Activated CD4-positive, alpha-beta T cell treated with anti-CD3 and anti-CD28 coated beads for 36 hours (primary cell): Measurements from ENCODE around the gene TNFRSF12A. TPM values are rescaled to one million over a fixed set of nuclear protein-coding genes. Genes with fewer than 3 reads are reported as not detected.
A peak's percentile ranks its signal among the peaks of the same experiment; 100 is the strongest.

Experiments used
- ATAC-seq: fragments of 200-7000 bp; cut with Tn5 transposase; one replicate; pipeline ENCODE4 v1.10.0; 2021; ENCODE audit warnings: mild to moderate bottlenecking, moderate library complexity
- CTCF ChIA-PET: fragments of 350-600 bp; sonication (Branson Sonifier 250); formaldehyde crosslinking; loops from one replicate; lab custom pipeline; 2021; ENCODE audit warnings: antibody characterized with exemption; lab: Charles Lee
- POLR2A ChIA-PET: fragments of 350-600 bp; sonication (Branson Sonifier 250); formaldehyde crosslinking; loops from one replicate; lab custom pipeline; 2021; ENCODE audit warnings: antibody characterized with exemption, inconsistent platforms; lab: Charles Lee
- DNase-seq: peaks from one replicate; pipeline ENCODE4 v3.0.0-alpha.2; 2020
- H3K27ac Mint-ChIP-seq: one replicate; pipeline ENCODE4 v1.8.0; 2021; ENCODE audit warnings: mixed read lengths
- H3K27me3 Mint-ChIP-seq: one replicate; pipeline ENCODE4 v1.8.0; 2021; ENCODE audit warnings: mixed read lengths
- H3K36me3 Mint-ChIP-seq: one replicate; pipeline ENCODE4 v1.8.0; 2021; ENCODE audit warnings: low read depth, mixed read lengths
- H3K4me1 Mint-ChIP-seq: one replicate; pipeline ENCODE4 v1.8.0; 2021; ENCODE audit warnings: mixed read lengths
- H3K4me3 Mint-ChIP-seq: one replicate; pipeline ENCODE4 v1.8.0; 2021; ENCODE audit warnings: mild to moderate bottlenecking, moderate library complexity, mixed read lengths
- H3K9me3 Mint-ChIP-seq: one replicate; pipeline ENCODE4 v1.8.0; 2021; ENCODE audit warnings: low read depth, mixed read lengths
- intact Hi-C, 2 experiments: fragments of 100-400 bp; cut with DNase I in 1 of 2; cut with micrococcal nuclease in 1 of 2; formaldehyde crosslinking; loops; one replicate each; pipeline versions ENCODE4 v1.14.2 to v1.15.1; 2022 to 2024; cut with DNase I, micrococcal nuclease
- total RNA-seq, 2 experiments: library from RNA; stranded (reverse); gene quantifications; one replicate each; pipeline ENCODE4 v1.2.3, GENCODE V29; 2021

Gene TNFRSF12A
- total RNA-seq, 2 experiments from 2014 or later: 5.4 to 7.7 TPM

GRCh38 chr16:3012828-3013420 lies 7.2 kb upstream of the TNFRSF12A start, which contains the start of gene CLDN9:
Gene CLDN9, plus strand, starts transcription at chr16:3012923. Its CDS starts 440 bp downstream, at chr16:3013363.
- intact Hi-C loops: no loop called here
- Mint-ChIP-seq H3K27ac (no peak within 1 kb of the TSS), H3K4me3 (no peak within 1 kb of the TSS), H3K27me3 (peaks cover 7% of the 10 kb centered on the region), H3K4me1 (peaks cover 12% of the 10 kb centered on the region), H3K9me3 (no peaks in the 10 kb centered on the region), H3K36me3 (no peaks in the 10 kb centered on the region)
- peak; percentile 39 for DNase-seq
- ATAC-seq: peak; percentile 34
- ChIA-PET CTCF (interaction anchor here (0.7 to 1.1 kb wide), 3 partner anchors 19 to 117 kb away, joined by 3 to 4 read pairs (median 3); no protein-coding TSS in a partner anchor), POLR2A (no interaction called here)

DNA sequence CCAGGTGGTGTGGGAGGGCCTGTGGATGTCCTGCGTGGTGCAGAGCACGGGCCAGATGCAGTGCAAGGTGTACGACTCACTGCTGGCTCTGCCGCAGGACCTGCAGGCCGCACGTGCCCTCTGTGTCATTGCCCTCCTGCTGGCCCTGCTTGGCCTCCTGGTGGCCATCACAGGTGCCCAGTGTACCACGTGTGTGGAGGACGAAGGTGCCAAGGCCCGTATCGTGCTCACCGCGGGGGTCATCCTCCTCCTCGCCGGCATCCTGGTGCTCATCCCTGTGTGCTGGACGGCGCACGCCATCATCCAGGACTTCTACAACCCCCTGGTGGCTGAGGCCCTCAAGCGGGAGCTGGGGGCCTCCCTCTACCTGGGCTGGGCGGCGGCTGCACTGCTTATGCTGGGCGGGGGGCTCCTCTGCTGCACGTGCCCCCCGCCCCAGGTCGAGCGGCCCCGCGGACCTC lies 6.6 kb upstream of the TNFRSF12A start:
- Mint-ChIP-seq H3K9me3 (no peaks in the 10 kb centered on the region), H3K4me3 (no peak overlapping the region), H3K4me1 (peaks cover 12% of the 10 kb centered on the region), H3K27me3 (peaks cover 11% of the 10 kb centered on the region), H3K27ac (no peak overlapping the region), H3K36me3 (no peaks in the 10 kb centered on the region)
- intact Hi-C loops: no loop called here
- POLR2A ChIA-PET: no interaction called here
- DNase-seq: no peak
- CTCF ChIA-PET: interaction anchor here (0.7 kb wide), 1 partner anchor 18 kb away, joined by 4 read pairs; no protein-coding TSS in a partner anchor
- no peak for ATAC-seq

GRCh38 chr16:3013998-3014690 lies 6.0 kb upstream of the TNFRSF12A start:
- peaks cover 10% of the 10 kb centered on the region for H3K4me1 Mint-ChIP-seq
- no peak overlapping the region for H3K27ac Mint-ChIP-seq
- POLR2A ChIA-PET: no interaction called here

DNA sequence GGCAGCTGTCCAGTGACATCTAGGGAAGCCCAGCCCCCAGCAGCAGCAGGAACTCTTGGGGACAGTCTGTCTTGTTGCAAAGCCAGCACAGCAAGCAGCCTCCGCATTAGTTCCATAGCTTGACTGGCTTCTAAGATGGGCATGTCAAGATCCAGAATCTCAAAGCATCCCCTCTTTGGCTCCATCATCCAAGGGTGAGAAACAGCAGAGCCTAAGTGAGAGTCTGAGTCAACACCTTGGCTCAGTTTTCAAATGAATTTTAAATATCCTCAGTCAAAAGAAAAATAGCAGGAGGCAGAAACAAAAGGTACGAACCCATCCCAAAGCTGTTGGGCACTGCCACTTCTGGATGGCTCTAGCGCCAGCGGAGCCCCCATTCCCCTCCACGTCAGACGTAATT lies 5.2 kb upstream of the TNFRSF12A start:
- peaks cover 12% of the 10 kb centered on the region for H3K27me3 Mint-ChIP-seq
- H3K4me1 Mint-ChIP-seq: peaks cover 15% of the 10 kb centered on the region
- ATAC-seq (no peak), DNase-seq (no peak)
- H3K36me3 Mint-ChIP-seq: no peaks in the 10 kb centered on the region
- no peak overlapping the region for H3K4me3 Mint-ChIP-seq
- H3K27ac Mint-ChIP-seq: no peak overlapping the region
- no peaks in the 10 kb centered on the region for H3K9me3 Mint-ChIP-seq
- intact Hi-C loops: no loop called here
- POLR2A ChIA-PET: no interaction called here
- CTCF ChIA-PET: interaction anchor here (1.2 kb wide), 1 partner anchor 17 kb away, joined by 3 read pairs; no protein-coding TSS in a partner anchor

More at GRCh38 chr16:3013998-3014690, 6.0 kb upstream of the TNFRSF12A start:
- H3K4me3 Mint-ChIP-seq: no peak overlapping the region
- H3K9me3 Mint-ChIP-seq: no peaks in the 10 kb centered on the region
- CTCF ChIA-PET: interaction anchor here (0.7 kb wide), 1 partner anchor 17 kb away, joined by 4 read pairs; no protein-coding TSS in a partner anchor
- DNase-seq (no peak), ATAC-seq (no peak)
- intact Hi-C loops: no loop called here
- H3K27me3 Mint-ChIP-seq: peaks cover 11% of the 10 kb centered on the region
- H3K36me3 Mint-ChIP-seq: no peaks in the 10 kb centered on the region

DNA sequence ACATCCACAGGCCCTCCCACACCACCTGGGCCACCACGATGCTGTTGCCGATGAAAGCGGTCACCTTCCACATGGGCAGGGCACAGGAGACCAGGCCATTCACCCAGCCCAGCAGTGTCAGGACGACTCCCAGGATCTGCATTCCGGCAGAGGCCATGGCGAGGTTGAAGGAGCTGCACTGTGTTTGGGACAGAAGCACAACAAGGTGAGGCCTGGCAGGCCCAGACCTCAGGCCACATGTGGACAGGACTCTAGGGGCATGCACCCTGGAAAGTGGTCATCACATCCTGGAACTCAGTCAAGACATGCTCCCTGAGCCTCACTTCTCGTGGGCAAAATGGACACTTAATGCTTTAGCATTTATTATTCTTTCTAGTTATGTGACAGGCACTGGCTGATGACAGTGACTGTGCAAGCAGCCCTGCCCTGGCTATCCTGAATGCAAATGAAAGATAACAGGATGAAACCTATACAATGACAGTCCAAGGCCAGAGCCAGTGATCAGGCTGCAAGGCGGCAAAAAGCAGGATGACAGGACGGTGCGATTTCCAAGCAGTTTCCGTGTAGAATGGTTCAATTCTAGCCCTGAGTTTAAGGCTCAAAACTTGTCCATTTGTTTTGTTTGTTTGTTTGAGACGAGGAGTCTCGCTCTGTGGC lies 4.2 kb upstream of the TNFRSF12A start:
- H3K9me3 Mint-ChIP-seq: no peaks in the 10 kb centered on the region
- peaks cover 13% of the 10 kb centered on the region for H3K27me3 Mint-ChIP-seq
- no peak overlapping the region for H3K4me3 Mint-ChIP-seq
- H3K36me3 Mint-ChIP-seq: no peaks in the 10 kb centered on the region
- intact Hi-C loops: no loop called here
- POLR2A ChIA-PET: no interaction called here
- CTCF ChIA-PET: interaction anchor here (1.2 kb wide), 1 partner anchor 16 kb away, joined by 3 read pairs; no protein-coding TSS in a partner anchor
- H3K4me1 Mint-ChIP-seq: peaks cover 20% of the 10 kb centered on the region
- ATAC-seq (no peak), DNase-seq (no peak)
- no peak overlapping the region for H3K27ac Mint-ChIP-seq

GRCh38 chr16:3017344-3017743 lies 2.8 kb upstream of the TNFRSF12A start:
- ATAC-seq: no peak
- CTCF ChIA-PET: no interaction called here
- H3K9me3 Mint-ChIP-seq: no peaks in the 10 kb centered on the region

DNA sequence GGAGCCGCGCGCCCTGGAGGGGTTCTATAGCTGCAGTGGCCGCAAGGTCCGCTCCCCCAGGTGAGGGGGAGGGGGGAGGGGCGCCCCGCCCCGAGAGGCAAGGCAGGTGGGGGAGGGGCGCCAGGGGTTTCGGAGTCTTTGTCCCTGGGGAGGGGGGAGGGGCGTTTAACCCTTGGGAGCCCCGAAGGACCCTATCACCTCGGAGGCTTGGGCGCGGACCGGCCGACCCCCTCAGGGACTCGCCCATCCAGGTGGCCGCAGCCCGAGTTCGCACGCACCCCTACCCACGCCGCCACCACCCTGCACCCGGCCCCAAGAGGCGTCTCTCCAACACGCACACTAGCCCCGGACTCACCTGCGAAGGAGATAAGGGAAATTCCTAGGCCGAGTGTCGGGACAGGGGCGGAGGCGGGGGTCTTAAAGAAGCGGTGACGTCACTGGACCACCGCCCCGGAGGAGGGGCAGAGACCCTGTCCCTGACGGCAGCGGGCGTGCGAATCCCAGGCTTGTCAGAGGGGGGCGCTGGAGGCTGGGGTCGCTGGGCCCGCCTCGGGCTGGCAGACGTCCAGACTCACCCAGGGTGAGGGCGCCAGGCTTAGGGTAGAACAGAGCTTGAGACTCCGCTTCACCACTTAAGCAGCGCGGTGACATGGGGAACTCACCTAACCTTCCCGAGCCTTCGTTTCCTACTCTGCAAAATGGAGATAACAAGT lies 2.2 kb upstream of the TNFRSF12A start, which contains the start of gene CLDN6:
Gene CLDN6, minus strand, starts transcription at position 390 of the 713 bp plus-strand sequence. CDS start 2,162 bp downstream, outside the sequence.
- intact Hi-C loops: no loop called here
- DNase-seq (peak; percentile 76), ATAC-seq (no peak)
- peaks cover 7% of the 10 kb centered on the region for H3K27me3 Mint-ChIP-seq
- ChIA-PET CTCF (interaction anchor here (0.6 to 1.0 kb wide), 2 partner anchors 10 to 17 kb away, joined by 3 read pairs; no protein-coding TSS in a partner anchor), POLR2A (no interaction called here)
- H3K4me3 Mint-ChIP-seq: no peak within 1 kb of the TSS
- H3K9me3 Mint-ChIP-seq: no peaks in the 10 kb centered on the region
- no peak within 1 kb of the TSS for H3K27ac Mint-ChIP-seq
- H3K4me1 Mint-ChIP-seq: peaks cover 35% of the 10 kb centered on the region
- H3K36me3 Mint-ChIP-seq: no peaks in the 10 kb centered on the region

More at GRCh38 chr16:3017344-3017743, 2.8 kb upstream of the TNFRSF12A start:
- H3K4me1 Mint-ChIP-seq: peaks cover 32% of the 10 kb centered on the region
- no peak for DNase-seq
- intact Hi-C loops: no loop called here
- H3K36me3 Mint-ChIP-seq: no peaks in the 10 kb centered on the region
- POLR2A ChIA-PET: no interaction called here
- H3K27ac Mint-ChIP-seq: no peak overlapping the region
- H3K4me3 Mint-ChIP-seq: no peak overlapping the region
- H3K27me3 Mint-ChIP-seq: peaks cover 9% of the 10 kb centered on the region

- ATAC-seq (no peak), DNase-seq (no peak)
- Mint-ChIP-seq H3K4me3 (peak overlapping the region; percentile 74), H3K27me3 (peaks cover 7% of the 10 kb centered on the region), H3K4me1 (peaks cover 46% of the 10 kb centered on the region), H3K36me3 (peaks cover 2% of the 10 kb centered on the region), H3K9me3 (no peaks in the 10 kb centered on the region), H3K27ac (peak overlapping the region; percentile 77)
- intact Hi-C loops: loop anchor here (1.0 to 5.0 kb wide), 12 partner anchors 15 to 1288 kb away; partner anchors contain the start of genes ADCY9 (in 1 of the 2), CEMP1 (in 1 of the 2), ELOB (in 1 of the 2) and FLYWCH2 (in 1 of the 2)
- ChIA-PET CTCF (interaction anchor here (0.6 to 3.8 kb wide), 10 partner anchors 8 to 504 kb away, joined by 3 to 39 read pairs (median 3); no protein-coding TSS in a partner anchor), POLR2A (interaction anchor here (0.6 to 1.8 kb wide), 3 partner anchors 9 to 16 kb away, joined by 3 to 4 read pairs (median 3); no protein-coding TSS in a partner anchor)
Measured at GRCh38 chr16:3019594-3020246, 448 bp upstream of the TNFRSF12A start.

GRCh38 chr16:3020604-3021448 lies 658 bp downstream of the TNFRSF12A start:
- CTCF ChIA-PET: interaction anchor here (0.6 to 3.8 kb wide), 9 partner anchors 7 to 502 kb away, joined by 3 to 39 read pairs (median 4); no protein-coding TSS in a partner anchor
- Mint-ChIP-seq H3K4me3 (peak overlapping the region; percentile 74), H3K9me3 (no peaks in the 10 kb centered on the region), H3K36me3 (peaks cover 2% of the 10 kb centered on the region), H3K27ac (peak overlapping the region; percentile 97), H3K27me3 (peaks cover 7% of the 10 kb centered on the region), H3K4me1 (peaks cover 50% of the 10 kb centered on the region)
- intact Hi-C loops: loop anchor here (1.0 to 5.0 kb wide), 12 partner anchors 16 to 1286 kb away; partner anchors contain the start of genes ADCY9 (in 1 of the 2), CEMP1 (in 1 of the 2), ELOB (in 1 of the 2) and FLYWCH2 (in 1 of the 2)
- peak; percentile 3 for ATAC-seq
- peak; percentile 77 for DNase-seq
- POLR2A ChIA-PET: interaction anchor here (0.6 to 1.8 kb wide), 5 partner anchors 13 to 55 kb away, joined by 3 to 7 read pairs (median 3); partner anchors contain the start of gene IL32
